C1 segment of cervical spinal cord (tissue), 14 donors: ENCODE measurements around the gene ADARB2.
"Not testable (repeated sequence)": the region's sequence is repeated elsewhere in the genome, so short reads cannot be mapped to it uniquely, and the experiment has no call there.

Experiments
- DNase-seq, 14 donors: peaks; one replicate each; lab custom pipeline; 2025; lab: John Stamatoyannopoulos, UW

Gene ADARB2

GRCh38 chr10:1240341-1240775, 497.0 kb downstream of the ADARB2 start:
- DNase-seq = peak in 3 of 14 donors; percentile 27 to 40 (median 38)

DNA sequence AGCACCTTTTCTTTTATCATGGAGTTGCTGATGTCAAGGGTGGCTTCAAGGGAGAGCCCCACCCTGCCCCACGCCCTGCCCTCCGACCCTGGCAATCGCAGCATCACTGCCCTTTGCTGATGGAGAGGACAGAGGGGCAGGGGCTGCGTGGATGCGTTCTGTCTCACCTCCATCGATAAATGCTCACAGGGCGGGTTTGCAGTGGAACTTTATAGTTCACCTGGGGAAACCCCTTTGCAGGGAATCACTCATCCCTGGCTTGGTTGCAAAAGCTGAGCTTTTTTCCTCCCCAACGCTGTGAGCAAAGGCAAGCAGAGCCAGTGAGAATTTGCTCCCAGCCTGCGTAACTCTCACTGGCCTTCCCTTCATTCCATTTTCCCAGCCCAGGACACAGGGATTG, 504.3 kb downstream of the ADARB2 start:
- DNase-seq = no peak

- DNase-seq = no peak
Observed at GRCh38 chr10:1232164-1232911, 505.0 kb downstream of the ADARB2 start.

- DNase-seq = no peak
Observed at GRCh38 chr10:1230592-1231275, 506.6 kb downstream of the ADARB2 start.

- no peak for DNase-seq
Observed at GRCh38 chr10:1230138-1230537, 507.2 kb downstream of the ADARB2 start.

DNA sequence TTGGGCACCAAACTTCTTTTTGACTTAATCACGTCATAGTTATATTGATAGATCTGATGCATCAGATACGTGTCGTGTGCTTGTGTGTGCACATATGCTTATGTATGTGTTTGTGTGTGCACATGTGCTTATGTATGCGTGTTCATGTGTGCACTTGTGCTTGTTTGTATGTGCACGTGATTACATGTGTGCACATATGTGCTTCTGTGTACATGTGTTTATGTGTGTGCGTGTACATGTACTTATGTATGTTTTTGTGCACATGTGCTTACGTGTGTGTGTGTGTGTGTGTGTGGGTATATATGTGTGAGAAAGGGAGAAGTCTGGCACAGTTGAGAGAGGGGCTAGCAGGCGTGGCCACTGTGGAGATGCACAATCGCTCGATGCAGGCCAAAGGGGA, 507.8 kb downstream of the ADARB2 start:
- DNase-seq = no peak

- DNase-seq = no peak
Observed at GRCh38 chr10:1229116-1229515, 508.2 kb downstream of the ADARB2 start.

- no peak for DNase-seq
Observed at GRCh38 chr10:1228467-1228975, 508.8 kb downstream of the ADARB2 start.

DNA sequence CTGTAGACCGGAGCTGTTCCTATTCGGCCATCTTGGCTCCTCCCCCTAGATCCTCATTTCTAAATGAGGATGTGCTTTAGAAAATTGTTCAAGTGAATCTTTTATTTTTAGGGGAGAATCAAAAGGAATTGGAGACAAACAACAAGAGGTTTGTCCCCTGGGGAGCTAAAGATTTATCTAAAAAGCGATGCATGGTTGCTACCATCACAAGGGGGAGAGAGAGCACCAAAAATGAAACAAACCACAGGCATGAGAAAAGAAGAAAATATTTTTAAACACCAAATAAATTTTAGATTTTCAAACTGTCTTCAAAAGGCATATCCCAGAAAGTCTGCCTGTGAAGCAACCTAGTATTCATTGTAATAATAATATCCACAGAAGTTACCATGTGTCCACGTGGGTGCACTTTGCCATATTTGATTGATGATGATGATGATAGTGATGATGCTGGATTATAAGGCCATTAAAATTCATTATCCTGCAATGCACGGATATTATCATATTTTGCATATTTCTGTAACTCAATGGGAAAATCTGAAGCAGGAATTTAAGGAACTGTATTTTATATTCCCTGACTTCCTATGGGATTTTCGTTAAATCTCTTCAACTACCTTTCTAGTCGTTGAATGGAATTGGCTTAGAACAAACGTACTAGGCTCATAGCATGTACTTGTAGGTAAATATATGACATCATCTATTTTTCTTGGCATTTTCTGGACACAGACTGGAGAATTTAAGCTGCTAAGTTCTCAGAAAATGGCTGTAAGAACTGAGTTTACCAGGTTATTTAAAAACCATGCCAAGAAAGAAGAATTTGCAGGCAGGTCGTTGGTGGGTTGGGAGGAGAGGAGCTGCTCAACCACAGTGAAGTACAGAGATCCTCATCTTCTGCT, 509.6 kb downstream of the ADARB2 start:
- DNase-seq = no peak

DNA sequence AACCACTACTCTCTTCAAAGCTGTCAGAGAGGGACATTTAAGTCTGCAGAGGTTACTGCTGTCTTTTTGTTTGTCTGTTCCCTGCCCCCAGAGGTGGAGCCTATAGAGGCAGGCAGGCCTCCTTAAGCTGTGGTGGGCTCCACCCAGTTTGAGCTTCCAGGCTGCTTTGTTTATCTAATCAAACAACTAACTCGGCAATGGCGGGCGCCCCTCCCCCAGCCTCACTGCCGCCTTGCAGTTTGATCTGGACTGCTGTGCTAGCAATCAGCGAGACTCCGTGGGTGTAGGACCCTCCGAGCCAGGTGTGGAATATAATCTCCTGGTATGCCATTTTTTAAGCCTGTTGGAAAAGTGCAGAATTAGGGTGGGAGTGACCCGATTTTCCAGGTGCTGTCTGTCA, 510.4 kb downstream of the ADARB2 start:
- not testable (repeated sequence) for DNase-seq

- DNase-seq = not testable (repeated sequence)
Observed at GRCh38 chr10:1219874-1220273, 517.5 kb downstream of the ADARB2 start.

GRCh38 chr10:1217661-1218060, 519.7 kb downstream of the ADARB2 start:
- DNase-seq = no peak

DNA sequence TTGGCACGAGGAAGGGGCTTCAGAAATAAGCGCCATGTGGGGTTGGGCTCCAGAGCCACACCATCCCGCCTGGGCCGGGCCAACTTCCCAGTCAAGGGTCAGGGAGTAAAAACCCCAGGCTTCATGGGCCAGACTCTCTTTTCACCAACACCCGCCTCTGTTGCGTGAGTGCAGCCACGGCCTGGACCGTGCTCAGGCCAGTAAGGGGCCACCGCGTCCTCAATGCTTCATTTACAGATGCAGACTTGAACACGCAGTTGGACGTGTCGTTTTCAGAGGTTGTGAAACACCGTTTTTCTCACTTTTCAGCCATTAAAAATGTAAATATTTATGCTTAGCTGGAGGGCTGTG, 520.1 kb downstream of the ADARB2 start:
- DNase-seq = no peak

GRCh38 chr10:1216574-1217236, 520.6 kb downstream of the ADARB2 start:
- no peak for DNase-seq

DNA sequence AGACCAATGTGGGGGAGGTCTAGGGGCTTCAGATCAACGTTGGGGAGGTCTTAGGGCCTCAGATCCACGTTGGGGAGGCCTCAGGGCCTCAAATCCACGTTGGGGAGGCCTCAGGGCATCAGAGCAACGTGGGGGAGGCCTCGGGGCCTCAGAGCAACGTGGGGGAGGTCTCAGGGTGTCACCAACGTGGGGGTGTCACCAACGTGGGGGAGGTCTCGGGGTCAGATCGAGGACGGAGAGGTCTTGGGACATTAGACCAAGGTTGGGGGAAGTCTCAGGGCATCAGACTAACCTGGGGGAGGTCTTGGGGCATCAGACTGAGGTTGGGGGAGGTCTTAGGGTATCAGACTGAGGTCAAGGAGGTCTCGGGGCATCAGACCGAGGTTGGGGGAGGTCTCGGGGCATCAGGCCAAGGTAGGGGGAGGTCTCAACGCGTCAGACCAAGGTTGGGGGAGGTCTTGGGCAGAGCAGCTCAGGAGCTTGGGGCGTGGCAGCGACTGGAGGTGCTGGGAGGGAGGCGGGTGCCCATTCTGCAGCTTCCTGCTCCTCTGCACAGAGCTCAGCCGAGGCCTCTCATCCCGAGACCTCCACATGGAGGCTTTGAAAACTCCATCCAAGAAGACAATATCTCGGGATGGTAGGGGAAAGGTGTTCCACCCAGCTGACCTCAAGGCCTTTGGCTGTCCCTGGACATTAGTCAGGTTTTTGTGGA, 521.3 kb downstream of the ADARB2 start:
- no peak for DNase-seq

GRCh38 chr10:1214882-1215540, 522.3 kb downstream of the ADARB2 start:
- no peak for DNase-seq

DNA sequence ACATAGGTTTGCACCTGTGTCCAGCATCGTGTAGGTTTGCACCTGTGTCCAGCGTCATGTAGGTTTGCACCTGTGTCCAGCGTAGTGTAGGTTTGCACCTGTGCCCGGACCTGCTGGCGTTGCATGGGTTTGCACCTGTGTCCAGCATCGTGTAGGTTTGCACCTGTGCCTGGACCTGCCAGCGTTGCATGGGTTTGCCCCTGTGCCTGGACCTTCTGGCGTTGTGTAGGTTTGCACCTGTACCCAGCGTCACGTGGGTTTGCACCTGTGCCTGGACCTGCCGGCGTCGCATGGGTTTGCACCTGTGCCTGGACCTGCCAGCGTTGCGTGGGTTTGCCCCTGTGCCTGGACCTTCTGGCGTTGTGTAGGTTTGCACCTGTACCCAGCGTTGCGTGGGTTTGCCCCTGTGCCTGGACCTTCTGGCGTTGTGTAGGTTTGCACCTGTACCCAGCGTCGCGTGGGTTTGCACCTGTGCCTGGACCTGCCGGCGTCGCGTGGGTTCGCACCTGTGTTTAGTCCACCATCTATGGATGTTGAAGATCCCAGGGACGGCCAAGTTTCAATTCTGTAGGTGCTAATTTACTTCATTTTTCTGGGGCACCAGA, 523.2 kb downstream of the ADARB2 start:
- DNase-seq = no peak

GRCh38 chr10:1213252-1214070, 523.9 kb downstream of the ADARB2 start:
- no peak for DNase-seq

- DNase-seq = no peak
Observed at GRCh38 chr10:1212571-1213141, 524.7 kb downstream of the ADARB2 start.
